Measurements from ENCODE around the gene REEP1. TPM values are rescaled to one million over a fixed set of nuclear protein-coding genes. Genes with fewer than 3 reads are reported as not detected.

The REEP1 gene
- polyA plus RNA-seq, 4 donors, result 5.9 to 16.8 (median 8.8) TPM

- Histone ChIP-seq H3K27me3 (ENCODE audit: control insufficient read depth in 3 of 3, insufficient read depth in 3 of 3, low read length in 3 of 3) (no peaks in the 10 kb centered on the region), H3K4me1 (ENCODE audit: control insufficient read depth in 3 of 3, insufficient read depth in 2 of 3, low read depth in 1 of 3, low read length in 2 of 3) (peaks cover 0 to 17% (median 3%) of the 10 kb centered on the region in 3 donors), H3K36me3 (ENCODE audit: control insufficient read depth in 3 of 3, insufficient read depth in 2 of 3, low read depth in 1 of 3, low read length in 3 of 3) (peaks cover 0 to 24% (median 0%) of the 10 kb centered on the region in 3 donors), H3K4me3 (ENCODE audit: low read depth in 1 of 3, low read length in 3 of 3) (no peak overlapping the region), H3K27ac (ENCODE audit: low read depth in 1 of 3, low read length in 2 of 3) (no peak overlapping the region), H3K9me3 (ENCODE audit: control insufficient read depth in 2 of 2, insufficient read depth in 1 of 2, low read depth in 1 of 2, low read length in 1 of 2) (no peaks in the 10 kb centered on the region)
- FAIRE-seq (no peak), DNase-seq (no peak)
- WGBS, 3 donors, result 74 to 81% (median 77%) methylated on average over 6 of the region's 6 CpGs
Observed at GRCh38 chr2:86301009-86301408, 36.4 kb downstream of the REEP1 start.

- Histone ChIP-seq H3K27ac (ENCODE audit: low read depth in 1 of 3, low read length in 2 of 3) (no peak overlapping the region), H3K27me3 (ENCODE audit: control insufficient read depth in 3 of 3, insufficient read depth in 3 of 3, low read length in 3 of 3) (no peaks in the 10 kb centered on the region), H3K4me1 (ENCODE audit: control insufficient read depth in 3 of 3, insufficient read depth in 2 of 3, low read depth in 1 of 3, low read length in 2 of 3) (peaks cover 0 to 17% (median 3%) of the 10 kb centered on the region in 3 donors), H3K4me3 (ENCODE audit: low read depth in 1 of 3, low read length in 3 of 3) (no peak overlapping the region), H3K9me3 (ENCODE audit: control insufficient read depth in 2 of 2, insufficient read depth in 1 of 2, low read depth in 1 of 2, low read length in 1 of 2) (no peaks in the 10 kb centered on the region), H3K36me3 (ENCODE audit: control insufficient read depth in 3 of 3, insufficient read depth in 2 of 3, low read depth in 1 of 3, low read length in 3 of 3) (peaks cover 0 to 24% (median 0%) of the 10 kb centered on the region in 3 donors)
- WGBS, 3 donors, result 71 to 96% (median 79%) methylated on average over 3 of the region's 3 CpGs
- FAIRE-seq (no peak), DNase-seq (no peak)
Observed at GRCh38 chr2:86300496-86300895, 36.9 kb downstream of the REEP1 start.

GRCh38 chr2:86298411-86299390 is 38.7 kb downstream of the REEP1 start:
- DNase-seq, result peak in 1 of 2 donors; percentile 64
- no peak for FAIRE-seq
- peaks cover 0 to 23% (median 0%) of the 10 kb centered on the region in 3 donors for H3K36me3 ChIP-seq (ENCODE audit: control insufficient read depth in 3 of 3, insufficient read depth in 2 of 3, low read depth in 1 of 3, low read length in 3 of 3)
- peak overlapping the region in 1 of 3 donors; percentile 15 for H3K27ac ChIP-seq (ENCODE audit: low read depth in 1 of 3, low read length in 2 of 3)
- H3K9me3 ChIP-seq (ENCODE audit: control insufficient read depth in 2 of 2, insufficient read depth in 1 of 2, low read depth in 1 of 2, low read length in 1 of 2), result no peaks in the 10 kb centered on the region
- H3K4me1 ChIP-seq (ENCODE audit: control insufficient read depth in 3 of 3, insufficient read depth in 2 of 3, low read depth in 1 of 3, low read length in 2 of 3), result peaks cover 0 to 24% (median 6%) of the 10 kb centered on the region in 3 donors
- H3K27me3 ChIP-seq (ENCODE audit: control insufficient read depth in 3 of 3, insufficient read depth in 3 of 3, low read length in 3 of 3), result no peaks in the 10 kb centered on the region
- no peak overlapping the region for H3K4me3 ChIP-seq (ENCODE audit: low read depth in 1 of 3, low read length in 3 of 3)
- 56 to 58% (median 56%) methylated on average over 11 of the region's 11 CpGs for WGBS, 3 donors

GRCh38 chr2:86297382-86298147 is 39.9 kb downstream of the REEP1 start:
- no peaks in the 10 kb centered on the region for H3K9me3 ChIP-seq (ENCODE audit: control insufficient read depth in 2 of 2, insufficient read depth in 1 of 2, low read depth in 1 of 2, low read length in 1 of 2)
- peaks cover 0 to 24% (median 6%) of the 10 kb centered on the region in 3 donors for H3K4me1 ChIP-seq (ENCODE audit: control insufficient read depth in 3 of 3, insufficient read depth in 2 of 3, low read depth in 1 of 3, low read length in 2 of 3)
- peak overlapping the region in 1 of 3 donors; percentile 15 for H3K27ac ChIP-seq (ENCODE audit: low read depth in 1 of 3, low read length in 2 of 3)
- WGBS, 3 donors, result 66 to 82% (median 79%) methylated on average over 5 of the region's 5 CpGs
- FAIRE-seq (no peak), DNase-seq (peak in 1 of 2 donors; percentile 23)
- H3K27me3 ChIP-seq (ENCODE audit: control insufficient read depth in 3 of 3, insufficient read depth in 3 of 3, low read length in 3 of 3), result no peaks in the 10 kb centered on the region
- H3K4me3 ChIP-seq (ENCODE audit: low read depth in 1 of 3, low read length in 3 of 3), result no peak overlapping the region
- peaks cover 0 to 19% (median 0%) of the 10 kb centered on the region in 3 donors for H3K36me3 ChIP-seq (ENCODE audit: control insufficient read depth in 3 of 3, insufficient read depth in 2 of 3, low read depth in 1 of 3, low read length in 3 of 3)

GRCh38 chr2:86296947-86297346 is 40.5 kb downstream of the REEP1 start:
- DNase-seq (no peak), FAIRE-seq (no peak)
- H3K9me3 ChIP-seq (ENCODE audit: control insufficient read depth in 2 of 2, insufficient read depth in 1 of 2, low read depth in 1 of 2, low read length in 1 of 2), result no peaks in the 10 kb centered on the region
- no peak overlapping the region for H3K4me3 ChIP-seq (ENCODE audit: low read depth in 1 of 3, low read length in 3 of 3)
- peaks cover 0 to 19% (median 0%) of the 10 kb centered on the region in 3 donors for H3K36me3 ChIP-seq (ENCODE audit: control insufficient read depth in 3 of 3, insufficient read depth in 2 of 3, low read depth in 1 of 3, low read length in 3 of 3)
- 88 to 95% (median 90%) methylated on average over 6 of the region's 6 CpGs for WGBS, 3 donors
- no peaks in the 10 kb centered on the region for H3K27me3 ChIP-seq (ENCODE audit: control insufficient read depth in 3 of 3, insufficient read depth in 3 of 3, low read length in 3 of 3)
- peaks cover 0 to 19% (median 2%) of the 10 kb centered on the region in 3 donors for H3K4me1 ChIP-seq (ENCODE audit: control insufficient read depth in 3 of 3, insufficient read depth in 2 of 3, low read depth in 1 of 3, low read length in 2 of 3)
- H3K27ac ChIP-seq (ENCODE audit: low read depth in 1 of 3, low read length in 2 of 3), result no peak overlapping the region

- 19 to 64% (median 31%) methylated on average over 8 of the region's 8 CpGs for WGBS, 3 donors
- FAIRE-seq, result no peak
- no peaks in the 10 kb centered on the region for H3K9me3 ChIP-seq (ENCODE audit: control insufficient read depth in 2 of 2, insufficient read depth in 1 of 2, low read depth in 1 of 2, low read length in 1 of 2)
- H3K4me1 ChIP-seq (ENCODE audit: control insufficient read depth in 3 of 3, insufficient read depth in 2 of 3, low read depth in 1 of 3, low read length in 2 of 3), result peaks cover 0 to 15% (median 2%) of the 10 kb centered on the region in 3 donors
- no peak overlapping the region for H3K4me3 ChIP-seq (ENCODE audit: low read depth in 1 of 3, low read length in 3 of 3)
- peak; percentile 89 to 93 for DNase-seq
- peaks cover 0 to 9% (median 0%) of the 10 kb centered on the region in 3 donors for H3K36me3 ChIP-seq (ENCODE audit: control insufficient read depth in 3 of 3, insufficient read depth in 2 of 3, low read depth in 1 of 3, low read length in 3 of 3)
- no peaks in the 10 kb centered on the region for H3K27me3 ChIP-seq (ENCODE audit: control insufficient read depth in 3 of 3, insufficient read depth in 3 of 3, low read length in 3 of 3)
- H3K27ac ChIP-seq (ENCODE audit: low read depth in 1 of 3, low read length in 2 of 3), result peak overlapping the region in 1 of 3 donors; percentile 43
Observed at GRCh38 chr2:86295066-86295465, 42.4 kb downstream of the REEP1 start.

GRCh38 chr2:86293612-86294011 is 43.8 kb downstream of the REEP1 start:
- H3K27me3 ChIP-seq (ENCODE audit: control insufficient read depth in 3 of 3, insufficient read depth in 3 of 3, low read length in 3 of 3), result no peaks in the 10 kb centered on the region
- H3K4me1 ChIP-seq (ENCODE audit: control insufficient read depth in 3 of 3, insufficient read depth in 2 of 3, low read depth in 1 of 3, low read length in 2 of 3), result peaks cover 0 to 10% (median 2%) of the 10 kb centered on the region in 3 donors
- no peak overlapping the region for H3K4me3 ChIP-seq (ENCODE audit: low read depth in 1 of 3, low read length in 3 of 3)
- no peaks in the 10 kb centered on the region for H3K9me3 ChIP-seq (ENCODE audit: control insufficient read depth in 2 of 2, insufficient read depth in 1 of 2, low read depth in 1 of 2, low read length in 1 of 2)
- 55 to 64% (median 58%) methylated on average over 3 of the region's 3 CpGs for WGBS, 3 donors
- FAIRE-seq (no peak), DNase-seq (no peak)
- peaks cover 0 to 5% (median 0%) of the 10 kb centered on the region in 3 donors for H3K36me3 ChIP-seq (ENCODE audit: control insufficient read depth in 3 of 3, insufficient read depth in 2 of 3, low read depth in 1 of 3, low read length in 3 of 3)
- H3K27ac ChIP-seq (ENCODE audit: low read depth in 1 of 3, low read length in 2 of 3), result no peak overlapping the region

Data from small intestine (tissue), 7 donors.